ENCODE measurements around the gene SOX6. TPM values are rescaled to one million over a fixed set of nuclear protein-coding genes. Genes with fewer than 3 reads are reported as not detected.

SOX6 gene
- total and polyA plus RNA-seq, 2 of the 13 experiments (the other 11 are each of a cell fraction or from before 2014, with no cell fraction given): 2.6 to 11.2 TPM

DNA sequence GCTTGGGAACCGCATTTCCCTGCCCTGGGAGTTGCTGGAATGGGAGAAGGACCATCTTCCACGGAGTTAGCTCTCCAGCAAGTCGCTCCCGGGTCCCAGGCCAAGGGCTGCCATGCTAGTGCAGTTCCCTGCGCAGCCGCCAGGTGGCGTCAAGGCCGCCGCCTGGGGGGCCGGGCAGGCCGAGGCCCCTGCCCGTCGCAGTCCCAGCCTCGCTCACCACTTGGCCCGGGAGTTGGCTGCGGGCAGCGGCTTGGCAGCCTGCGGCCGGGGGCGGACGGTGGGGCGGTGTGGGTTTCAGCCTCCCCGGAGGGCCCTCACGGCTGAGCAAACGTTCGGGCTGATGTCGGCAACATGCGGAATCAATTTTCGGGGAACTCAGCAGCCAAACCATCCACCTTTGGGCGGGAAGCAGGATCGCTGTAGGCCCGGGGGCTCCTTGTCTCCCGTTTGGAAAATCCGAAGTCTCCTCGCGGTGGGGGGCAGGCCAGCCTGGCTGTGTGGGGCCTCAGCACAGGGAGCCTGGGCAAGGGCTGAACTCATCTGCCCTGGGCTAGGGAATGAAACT lies 415.1 kb downstream of the SOX6 start (continued):
- TF ChIP-seq, protein P1, sequence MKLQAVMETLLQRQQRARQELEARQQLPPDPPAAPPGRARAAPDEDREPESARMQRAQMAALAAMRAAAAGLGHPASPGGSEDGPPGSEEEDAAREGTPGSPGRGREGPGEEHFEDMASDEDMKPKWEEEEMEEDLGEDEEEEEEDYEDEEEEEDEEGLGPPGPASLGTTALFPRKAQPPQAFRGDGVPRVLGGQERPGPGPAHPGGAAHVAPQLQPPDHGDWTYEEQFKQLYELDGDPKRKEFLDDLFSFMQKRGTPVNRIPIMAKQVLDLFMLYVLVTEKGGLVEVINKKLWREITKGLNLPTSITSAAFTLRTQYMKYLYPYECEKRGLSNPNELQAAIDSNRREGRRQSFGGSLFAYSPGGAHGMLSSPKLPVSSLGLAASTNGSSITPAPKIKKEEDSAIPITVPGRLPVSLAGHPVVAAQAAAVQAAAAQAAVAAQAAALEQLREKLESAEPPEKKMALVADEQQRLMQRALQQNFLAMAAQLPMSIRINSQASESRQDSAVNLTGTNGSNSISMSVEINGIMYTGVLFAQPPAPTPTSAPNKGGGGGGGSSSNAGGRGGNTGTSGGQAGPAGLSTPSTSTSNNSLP (IDR thresholded peaks at IDR 0.05; ENCODE audit: low read depth, low read length): no peak
- TF ChIP-seq EED (CRISPR knock-in tag; IDR thresholded peaks at IDR 0.05): no peak

DNA sequence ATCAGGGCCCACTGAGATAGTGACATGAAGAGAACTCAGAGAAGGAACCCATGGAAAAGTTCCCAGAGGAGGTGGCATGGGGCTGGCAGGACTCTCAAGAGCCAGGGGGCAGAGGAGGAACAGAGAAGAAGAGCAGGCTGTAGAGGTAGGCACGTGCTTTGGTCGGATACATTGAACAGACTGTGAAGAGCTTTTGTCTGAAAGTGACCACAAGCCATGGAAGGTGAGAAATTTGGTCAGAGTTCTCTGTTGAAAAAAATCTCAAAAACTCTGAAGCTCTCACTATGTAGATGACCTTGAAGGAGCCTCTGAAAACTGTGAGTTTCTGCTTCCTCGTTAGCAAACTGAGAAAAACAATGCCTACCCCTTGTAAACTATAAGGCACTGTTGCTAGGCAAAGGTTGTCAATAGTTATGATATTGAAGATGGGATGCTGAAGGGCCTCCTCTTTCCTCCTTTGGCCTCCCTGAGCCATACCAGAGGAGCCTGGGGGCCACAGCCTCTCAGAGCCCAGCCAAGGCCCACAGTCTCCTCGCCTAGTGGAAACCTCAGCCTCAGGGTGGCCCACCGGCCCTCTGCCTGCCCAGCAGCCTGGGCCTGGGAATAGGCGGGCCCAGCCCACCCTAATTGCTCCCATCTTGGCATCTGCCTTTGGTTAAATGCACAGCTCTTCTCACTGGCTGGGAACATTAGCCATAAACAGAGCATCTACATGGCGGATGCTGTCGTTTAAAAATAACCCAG lies 415.7 kb downstream of the SOX6 start:
- no peaks in the 10 kb centered on the region for H3K79me2 ChIP-seq (ENCODE audit: insufficient read depth, low read length)
- in situ Hi-C loops (cut with HindIII; ENCODE audit: extremely low pct_ligation_motif_present, low pct_unique_long_range_greater_than_20kb) (loop anchor here (10.0 kb wide), 1 partner anchor 674 kb away; no protein-coding TSS in a partner anchor), intact Hi-C loops (cut with micrococcal nuclease; ENCODE audit: unreplicated experiment) (loop anchor here (1.0 kb wide), 1 partner anchor 673 kb away; no protein-coding TSS in a partner anchor)
- no peak for ATAC-seq
- peaks cover 0 to 3% of the 10 kb centered on the region in 2 experiments; a peak in 2 of 5 replicates for H3K27me3 ChIP-seq (ENCODE audit: control insufficient read depth in 1 of 2, insufficient read depth in 2 of 2, low read length in 2 of 2)
- H3K27ac ChIP-seq (ENCODE audit: extremely low read length, insufficient read depth, low read length): no peak overlapping the region
- ChIA-PET POLR2A (no interaction called here), CTCF (ENCODE audit: low intra/inter-chr PET ratio, low total read pairs) (interaction anchor here (0.9 to 1.1 kb wide), 2 partner anchors 666 to 673 kb away, joined by 5 read pairs; no protein-coding TSS in a partner anchor)
- no peak overlapping the region for H3K4me3 ChIP-seq (replicated peaks in 1 of 3; ENCODE audit: insufficient read depth in 1 of 3, low read depth in 2 of 3, low read length in 3 of 3)
- no peaks in the 10 kb centered on the region for H3K9me3 ChIP-seq (ENCODE audit: low read length)
- DNase-seq (ENCODE audit: low spot score): no peak
- H3K4me2 ChIP-seq (ENCODE audit: low read depth, low read length): no peak overlapping the region
- no peak for FAIRE-seq
- no TSS peak for BruUV-seq (replicated peaks)
- no peaks in the 10 kb centered on the region for H3K36me3 ChIP-seq (replicated peaks in 1 of 2; ENCODE audit: control insufficient read depth in 1 of 2, insufficient read depth in 2 of 2, low read length in 2 of 2)
- no peak for TF ChIP-seq SOX5 (CRISPR knock-in tag; IDR thresholded peaks at IDR 0.05; ENCODE audit: borderline replicate concordance)
- TF ChIP-seq, protein P2, sequence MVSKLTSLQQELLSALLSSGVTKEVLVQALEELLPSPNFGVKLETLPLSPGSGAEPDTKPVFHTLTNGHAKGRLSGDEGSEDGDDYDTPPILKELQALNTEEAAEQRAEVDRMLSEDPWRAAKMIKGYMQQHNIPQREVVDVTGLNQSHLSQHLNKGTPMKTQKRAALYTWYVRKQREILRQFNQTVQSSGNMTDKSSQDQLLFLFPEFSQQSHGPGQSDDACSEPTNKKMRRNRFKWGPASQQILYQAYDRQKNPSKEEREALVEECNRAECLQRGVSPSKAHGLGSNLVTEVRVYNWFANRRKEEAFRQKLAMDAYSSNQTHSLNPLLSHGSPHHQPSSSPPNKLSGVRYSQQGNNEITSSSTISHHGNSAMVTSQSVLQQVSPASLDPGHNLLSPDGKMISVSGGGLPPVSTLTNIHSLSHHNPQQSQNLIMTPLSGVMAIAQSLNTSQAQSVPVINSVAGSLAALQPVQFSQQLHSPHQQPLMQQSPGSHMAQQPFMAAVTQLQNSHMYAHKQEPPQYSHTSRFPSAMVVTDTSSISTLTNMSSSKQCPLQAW (CRISPR knock-in tag; IDR thresholded peaks at IDR 0.05): no peak
- no peak for TF ChIP-seq ETV6 (CRISPR knock-in tag; conservative IDR thresholded peaks at IDR 0.05)
- no peak for TF ChIP-seq RAD21 (CRISPR knock-in tag; IDR thresholded peaks at IDR 0.05)
- TF ChIP-seq RELA (CRISPR knock-in tag; IDR thresholded peaks at IDR 0.05): no peak
- TF ChIP-seq ZMYM2 (CRISPR knock-in tag; IDR thresholded peaks at IDR 0.05): no peak
- no peak for TF ChIP-seq ZSCAN9 (CRISPR knock-in tag; IDR thresholded peaks at IDR 0.05; ENCODE audit: borderline replicate concordance)
- 44% methylated on average over 6 of the region's 8 CpGs for WGBS (ENCODE audit: low lambda C conversion rate)
- H3K4me1 ChIP-seq (ENCODE audit: insufficient read depth, low read length): no peaks in the 10 kb centered on the region
- no peak overlapping the region for H2AFZ ChIP-seq (ENCODE audit: low read length)
- H4K20me1 ChIP-seq (ENCODE audit: insufficient read depth, low read length): no peaks in the 10 kb centered on the region
- no peak overlapping the region for H3K9ac ChIP-seq (ENCODE audit: insufficient read depth, low read depth, low read length)
